ENCODE results near the gene UGT1A5. TPM values are rescaled to one million over a fixed set of nuclear protein-coding genes. Genes with fewer than 3 reads are reported as not detected.

The UGT1A5 gene
- total RNA-seq, 8 experiments from 2014 or later, result 0.09 to 1.4 (median 0.47) TPM; not detected in 5

DNA sequence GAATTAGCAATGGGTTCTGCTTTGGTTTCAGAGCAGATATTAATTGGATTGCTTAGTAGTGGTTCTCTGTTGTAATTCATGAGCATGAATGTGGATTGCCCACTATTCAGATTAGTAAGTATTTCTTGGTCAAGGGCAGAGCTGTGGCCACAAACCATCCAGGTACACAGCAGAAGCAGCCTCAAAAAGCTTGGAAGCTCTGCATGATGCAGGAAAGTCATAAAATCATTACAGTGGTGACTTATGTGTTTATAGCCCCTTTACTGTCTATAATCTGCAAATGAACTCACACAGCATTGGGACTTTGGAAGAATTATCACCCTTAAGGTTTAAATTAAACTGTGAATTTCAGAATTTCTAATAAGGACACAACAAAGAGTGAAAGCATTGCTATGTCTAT lies 45.4 kb downstream of the UGT1A5 start:
- H3K27ac ChIP-seq, result no peak overlapping the region
- H3K4me1 ChIP-seq (replicated peaks in 1 of 2), result no peaks in the 10 kb centered on the region
- no peak for ATAC-seq (replicated peaks in 6 of 8)
- no peak overlapping the region for H3K4me3 ChIP-seq
- in situ Hi-C loops (cut with MboI; ENCODE audit: low pct_unique_long_range_greater_than_20kb in 2 of 9, low sequenced_read_pairs in 9 of 9, unreplicated experiment in 9 of 9), result no loop called here

DNA sequence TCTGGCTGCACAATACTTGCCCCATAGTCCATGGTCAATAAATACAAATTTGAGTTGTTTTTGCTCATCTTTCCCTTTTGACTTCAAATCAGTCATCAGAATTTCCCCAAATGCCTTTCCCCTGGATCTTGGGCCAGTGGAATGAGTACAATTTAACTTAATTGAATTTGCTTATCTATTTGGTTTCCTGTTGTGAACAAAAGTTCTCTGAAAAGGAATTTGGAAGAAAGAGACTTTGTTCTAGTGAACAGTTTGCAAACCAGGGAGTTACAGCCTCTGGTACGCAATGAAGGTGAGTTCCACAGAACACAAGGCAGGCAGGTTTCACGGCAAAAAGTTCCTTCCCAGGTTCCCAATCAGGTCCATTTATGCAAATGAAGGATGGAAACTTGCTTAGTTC lies 46.1 kb downstream of the UGT1A5 start:
- H3K4me1 ChIP-seq (replicated peaks in 1 of 2), result no peaks in the 10 kb centered on the region
- ATAC-seq (replicated peaks in 6 of 8), result no peak
- no peak overlapping the region for H3K4me3 ChIP-seq
- in situ Hi-C loops (cut with MboI; ENCODE audit: low pct_unique_long_range_greater_than_20kb in 2 of 9, low sequenced_read_pairs in 9 of 9, unreplicated experiment in 9 of 9), result no loop called here
- no peak overlapping the region for H3K27ac ChIP-seq
- 83 to 100% (median 90%) methylated on average over 1 to 2 of the region's 2 CpGs; no CpG with 5 or more reads in 1 of the 10 experiments for WGBS, 10 experiments

DNA sequence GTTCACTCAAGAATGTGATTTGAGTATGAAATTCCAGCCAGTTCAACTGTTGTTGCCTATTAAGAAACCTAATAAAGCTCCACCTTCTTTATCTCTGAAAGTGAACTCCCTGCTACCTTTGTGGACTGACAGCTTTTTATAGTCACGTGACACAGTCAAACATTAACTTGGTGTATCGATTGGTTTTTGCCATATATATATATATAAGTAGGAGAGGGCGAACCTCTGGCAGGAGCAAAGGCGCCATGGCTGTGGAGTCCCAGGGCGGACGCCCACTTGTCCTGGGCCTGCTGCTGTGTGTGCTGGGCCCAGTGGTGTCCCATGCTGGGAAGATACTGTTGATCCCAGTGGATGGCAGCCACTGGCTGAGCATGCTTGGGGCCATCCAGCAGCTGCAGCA lies 47.3 kb downstream of the UGT1A5 start, which contains the start of gene UGT1A1:
Gene UGT1A1, plus strand, starts transcription at position 228 of the 400 bp plus-strand sequence. Its CDS starts 18 bp downstream, at position 246.
- 40 to 100% (median 81%) methylated on average over 1 to 6 of the region's 6 CpGs; no CpG with 5 or more reads in 2 of the 10 experiments for WGBS, 10 experiments
- in situ Hi-C loops (cut with MboI; ENCODE audit: low pct_unique_long_range_greater_than_20kb in 2 of 9, low sequenced_read_pairs in 9 of 9, unreplicated experiment in 9 of 9), result no loop called here
- Histone ChIP-seq H3K4me3 (no peak within 1 kb of the TSS), H3K27ac (no peak within 1 kb of the TSS), H3K4me1 (replicated peaks in 1 of 2) (no peaks in the 10 kb centered on the region)
- ATAC-seq (replicated peaks in 6 of 8), result no peak

DNA sequence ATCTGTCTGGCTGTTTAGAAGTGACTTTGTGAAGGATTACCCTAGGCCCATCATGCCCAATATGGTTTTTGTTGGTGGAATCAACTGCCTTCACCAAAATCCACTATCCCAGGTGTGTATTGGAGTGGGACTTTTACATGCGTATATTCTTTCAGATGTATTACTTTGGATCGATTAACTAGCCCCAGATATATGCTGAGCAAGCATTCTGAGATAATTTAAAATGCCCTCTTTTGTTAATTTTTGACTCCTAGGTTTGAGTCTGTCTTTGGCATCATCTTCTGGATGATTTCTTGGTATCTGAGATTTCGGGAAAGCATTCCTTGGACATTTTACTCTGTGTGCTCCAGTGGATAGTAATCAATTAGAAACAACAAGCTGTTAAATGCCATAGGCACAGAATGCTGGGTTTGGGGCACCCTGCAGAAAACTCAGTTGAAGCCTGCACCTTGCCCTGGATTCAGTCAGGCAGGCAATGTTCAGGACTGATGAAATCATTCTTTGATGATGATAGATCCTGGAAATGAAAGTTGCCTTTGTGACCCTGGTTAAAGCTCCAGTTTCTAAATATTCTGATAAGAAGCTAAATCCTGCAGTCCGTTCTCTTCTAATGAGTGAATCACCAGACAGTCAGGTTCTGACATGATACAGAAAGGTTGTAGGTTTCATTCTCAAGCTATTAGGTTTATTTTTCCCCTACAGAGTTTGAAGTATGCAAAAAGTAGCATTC lies 48.5 kb downstream of the UGT1A5 start:
- 50 to 100% (median 89%) methylated on average over 1 to 4 of the region's 4 CpGs; no CpG with 5 or more reads in 2 of the 10 experiments for WGBS, 10 experiments
- Histone ChIP-seq H3K4me1 (replicated peaks in 1 of 2) (no peaks in the 10 kb centered on the region), H3K27ac (no peak overlapping the region), H3K4me3 (no peak overlapping the region)
- in situ Hi-C loops (cut with MboI; ENCODE audit: low pct_unique_long_range_greater_than_20kb in 2 of 9, low sequenced_read_pairs in 9 of 9, unreplicated experiment in 9 of 9), result no loop called here
- no peak for ATAC-seq (replicated peaks in 6 of 8)

DNA sequence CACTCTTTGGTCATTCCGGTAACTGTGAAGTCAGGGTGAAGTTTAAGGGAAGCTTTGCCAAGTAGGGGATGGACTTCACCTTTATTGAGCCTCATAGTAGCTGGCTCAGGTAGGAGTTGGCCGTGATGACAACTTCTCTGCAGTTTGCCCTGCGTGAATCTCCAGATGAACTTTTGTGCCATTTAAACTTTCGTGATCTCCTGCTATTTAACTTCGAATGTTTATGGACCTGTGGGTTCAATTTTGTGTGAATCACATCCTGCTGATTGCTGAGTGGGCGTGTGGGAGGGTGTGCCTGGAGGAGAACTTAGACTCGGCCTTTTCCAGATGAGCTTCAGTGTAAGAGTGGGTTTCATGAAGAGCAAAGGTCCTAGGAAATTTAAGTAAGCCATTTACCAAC lies 51.6 kb downstream of the UGT1A5 start:
- peaks cover 3% of the 10 kb centered on the region in 2 donors for H3K4me1 ChIP-seq (replicated peaks in 1 of 2)
- peak in 2 of 8 experiments; percentile 61 to 62 for ATAC-seq (replicated peaks in 6 of 8)
- no peak overlapping the region for H3K27ac ChIP-seq
- no peak overlapping the region for H3K4me3 ChIP-seq
- in situ Hi-C loops (cut with MboI; ENCODE audit: low pct_unique_long_range_greater_than_20kb in 2 of 9, low sequenced_read_pairs in 9 of 9, unreplicated experiment in 9 of 9), result no loop called here
- WGBS, 10 experiments, result 20 to 100% (median 63%) methylated on average over 1 to 5 of the region's 7 CpGs; no CpG with 5 or more reads in 3 of the 10 experiments

DNA sequence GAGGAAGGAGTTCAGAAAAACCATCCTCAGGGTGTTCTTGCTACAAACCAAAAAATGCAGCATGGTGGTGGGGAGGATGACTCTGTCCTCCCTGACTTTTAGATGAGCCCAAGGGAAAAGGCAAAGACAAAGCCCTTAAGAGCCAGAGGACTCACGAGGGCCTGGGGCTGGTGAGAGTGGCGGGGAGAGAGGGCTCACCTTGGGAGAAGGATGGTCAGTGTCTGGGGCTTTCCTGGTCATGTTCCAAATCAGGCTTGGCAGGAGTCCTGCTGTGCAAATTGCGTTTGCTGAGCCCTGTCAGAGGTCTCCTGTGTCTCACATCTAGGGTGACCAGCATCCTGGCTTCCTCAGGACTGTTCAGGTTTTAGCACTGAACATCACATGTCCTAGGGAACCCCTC lies 52.1 kb downstream of the UGT1A5 start:
- WGBS, 10 experiments, result 43 to 83% (median 80%) methylated on average over 2 to 3 of the region's 3 CpGs; no CpG with 5 or more reads in 5 of the 10 experiments

DNA sequence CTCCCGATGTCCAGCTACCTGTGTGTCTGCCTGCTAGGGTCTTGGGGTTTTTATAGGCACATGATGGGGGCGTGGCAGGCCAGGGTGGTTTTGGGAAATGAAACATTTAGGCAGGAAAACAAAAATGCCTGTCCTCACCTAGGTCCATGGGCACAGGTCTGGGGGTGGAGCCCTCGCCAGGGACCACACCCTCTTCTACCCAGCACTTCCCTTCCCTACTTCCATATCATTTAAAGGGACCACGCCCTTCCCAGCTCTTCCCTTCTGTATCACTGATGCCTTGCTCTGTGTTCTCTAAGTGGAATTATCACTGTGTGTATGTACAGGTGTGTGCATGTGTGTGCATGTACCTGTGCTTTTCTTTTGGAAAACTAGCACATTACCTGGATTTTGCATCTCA lies 53.7 kb downstream of the UGT1A5 start:
- in situ Hi-C loops (cut with MboI; ENCODE audit: low pct_unique_long_range_greater_than_20kb in 2 of 9, low sequenced_read_pairs in 9 of 9, unreplicated experiment in 9 of 9), result no loop called here
- 9 to 80% (median 10%) methylated on average over 1 to 2 of the region's 4 CpGs; no CpG with 5 or more reads in 7 of the 10 experiments for WGBS, 10 experiments
- peak in 2 of 8 experiments; percentile 20 to 25 for ATAC-seq (replicated peaks in 6 of 8)
- Histone ChIP-seq H3K4me1 (replicated peaks in 1 of 2) (peaks cover 3% of the 10 kb centered on the region in 2 donors), H3K27ac (no peak overlapping the region), H3K4me3 (no peak overlapping the region)

More for the DNA sequence above, 52.1 kb downstream of the UGT1A5 start:
- no peak for ATAC-seq (replicated peaks in 6 of 8)
- in situ Hi-C loops (cut with MboI; ENCODE audit: low pct_unique_long_range_greater_than_20kb in 2 of 9, low sequenced_read_pairs in 9 of 9, unreplicated experiment in 9 of 9), result no loop called here
- Histone ChIP-seq H3K4me3 (no peak overlapping the region), H3K4me1 (replicated peaks in 1 of 2) (peaks cover 3% of the 10 kb centered on the region in 2 donors), H3K27ac (no peak overlapping the region)

DNA sequence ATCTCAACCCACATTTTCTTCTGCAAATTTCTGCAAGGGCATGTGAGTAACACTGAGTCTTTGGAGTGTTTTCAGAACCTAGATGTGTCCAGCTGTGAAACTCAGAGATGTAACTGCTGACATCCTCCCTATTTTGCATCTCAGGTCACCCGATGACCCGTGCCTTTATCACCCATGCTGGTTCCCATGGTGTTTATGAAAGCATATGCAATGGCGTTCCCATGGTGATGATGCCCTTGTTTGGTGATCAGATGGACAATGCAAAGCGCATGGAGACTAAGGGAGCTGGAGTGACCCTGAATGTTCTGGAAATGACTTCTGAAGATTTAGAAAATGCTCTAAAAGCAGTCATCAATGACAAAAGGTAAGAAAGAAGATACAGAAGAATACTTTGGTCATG lies 55.4 kb downstream of the UGT1A5 start:
- peak in 1 of 8 experiments; percentile 48 for ATAC-seq (replicated peaks in 6 of 8)
- Histone ChIP-seq H3K4me1 (replicated peaks in 1 of 2) (peaks cover 3% of the 10 kb centered on the region in 2 donors), H3K27ac (no peak overlapping the region)

DNA sequence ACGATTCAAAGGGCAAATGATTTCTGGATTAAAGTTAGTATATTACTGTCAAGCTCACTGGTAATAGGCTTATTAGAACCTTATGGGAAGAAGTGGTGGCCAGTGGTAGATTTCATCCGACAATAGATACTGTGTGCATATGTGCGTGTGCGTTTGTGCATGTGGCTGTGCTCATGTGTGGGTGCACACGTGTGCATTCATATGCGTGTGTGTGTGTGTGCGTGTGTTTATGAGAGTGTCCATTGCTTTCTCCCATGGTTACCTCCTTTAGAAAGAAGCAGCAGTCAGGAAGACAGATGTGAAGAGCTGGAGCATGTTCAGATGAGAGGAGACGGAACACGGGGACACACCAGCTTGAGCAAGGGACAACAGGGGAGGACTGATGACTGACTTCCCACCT lies 56.6 kb downstream of the UGT1A5 start:
- ATAC-seq (replicated peaks in 6 of 8), result no peak
- Histone ChIP-seq H3K27ac (no peak overlapping the region), H3K4me3 (no peak overlapping the region), H3K4me1 (replicated peaks in 1 of 2) (peaks cover 3% of the 10 kb centered on the region in 2 donors)
- in situ Hi-C loops (cut with MboI; ENCODE audit: low pct_unique_long_range_greater_than_20kb in 2 of 9, low sequenced_read_pairs in 9 of 9, unreplicated experiment in 9 of 9), result no loop called here
- 8 to 100% (median 92%) methylated on average over 1 to 7 of the region's 9 CpGs for WGBS, 10 experiments

More for the DNA sequence above, 55.4 kb downstream of the UGT1A5 start:
- in situ Hi-C loops (cut with MboI; ENCODE audit: low pct_unique_long_range_greater_than_20kb in 2 of 9, low sequenced_read_pairs in 9 of 9, unreplicated experiment in 9 of 9), result no loop called here
- H3K4me3 ChIP-seq, result no peak overlapping the region
- WGBS, 10 experiments, result 10 to 100% (median 47%) methylated on average over 1 to 4 of the region's 4 CpGs; no CpG with 5 or more reads in 2 of the 10 experiments

DNA sequence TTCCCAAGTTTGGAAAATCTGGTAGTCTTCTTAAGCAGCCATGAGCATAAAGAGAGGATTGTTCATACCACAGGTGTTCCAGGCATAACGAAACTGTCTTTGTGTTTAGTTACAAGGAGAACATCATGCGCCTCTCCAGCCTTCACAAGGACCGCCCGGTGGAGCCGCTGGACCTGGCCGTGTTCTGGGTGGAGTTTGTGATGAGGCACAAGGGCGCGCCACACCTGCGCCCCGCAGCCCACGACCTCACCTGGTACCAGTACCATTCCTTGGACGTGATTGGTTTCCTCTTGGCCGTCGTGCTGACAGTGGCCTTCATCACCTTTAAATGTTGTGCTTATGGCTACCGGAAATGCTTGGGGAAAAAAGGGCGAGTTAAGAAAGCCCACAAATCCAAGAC lies 59.4 kb downstream of the UGT1A5 start:
- H3K27ac ChIP-seq, result no peak overlapping the region
- H3K4me1 ChIP-seq (replicated peaks in 1 of 2), result peaks cover 3% of the 10 kb centered on the region in 2 donors
- no peak for ATAC-seq (replicated peaks in 6 of 8)
- 64 to 96% (median 75%) methylated on average over 2 to 15 of the region's 16 CpGs; no CpG with 5 or more reads in 1 of the 10 experiments for WGBS, 10 experiments
- in situ Hi-C loops (cut with MboI; ENCODE audit: low pct_unique_long_range_greater_than_20kb in 2 of 9, low sequenced_read_pairs in 9 of 9, unreplicated experiment in 9 of 9), result no loop called here
- H3K4me3 ChIP-seq, result no peak overlapping the region

DNA sequence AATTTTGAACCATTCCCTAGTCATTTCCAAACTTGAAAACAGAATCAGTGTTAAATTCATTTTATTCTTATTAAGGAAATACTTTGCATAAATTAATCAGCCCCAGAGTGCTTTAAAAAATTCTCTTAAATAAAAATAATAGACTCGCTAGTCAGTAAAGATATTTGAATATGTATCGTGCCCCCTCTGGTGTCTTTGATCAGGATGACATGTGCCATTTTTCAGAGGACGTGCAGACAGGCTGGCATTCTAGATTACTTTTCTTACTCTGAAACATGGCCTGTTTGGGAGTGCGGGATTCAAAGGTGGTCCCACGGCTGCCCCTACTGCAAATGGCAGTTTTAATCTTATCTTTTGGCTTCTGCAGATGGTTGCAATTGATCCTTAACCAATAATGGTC lies 59.9 kb downstream of the UGT1A5 start:
- ATAC-seq (replicated peaks in 6 of 8), result no peak
- Histone ChIP-seq H3K27ac (no peak overlapping the region), H3K4me3 (no peak overlapping the region), H3K4me1 (replicated peaks in 1 of 2) (peaks cover 3% of the 10 kb centered on the region in 2 donors)
- in situ Hi-C loops (cut with MboI; ENCODE audit: low pct_unique_long_range_greater_than_20kb in 2 of 9, low sequenced_read_pairs in 9 of 9, unreplicated experiment in 9 of 9), result no loop called here
- 52 to 100% (median 71%) methylated on average over 2 to 5 of the region's 5 CpGs; no CpG with 5 or more reads in 4 of the 10 experiments for WGBS, 10 experiments

DNA sequence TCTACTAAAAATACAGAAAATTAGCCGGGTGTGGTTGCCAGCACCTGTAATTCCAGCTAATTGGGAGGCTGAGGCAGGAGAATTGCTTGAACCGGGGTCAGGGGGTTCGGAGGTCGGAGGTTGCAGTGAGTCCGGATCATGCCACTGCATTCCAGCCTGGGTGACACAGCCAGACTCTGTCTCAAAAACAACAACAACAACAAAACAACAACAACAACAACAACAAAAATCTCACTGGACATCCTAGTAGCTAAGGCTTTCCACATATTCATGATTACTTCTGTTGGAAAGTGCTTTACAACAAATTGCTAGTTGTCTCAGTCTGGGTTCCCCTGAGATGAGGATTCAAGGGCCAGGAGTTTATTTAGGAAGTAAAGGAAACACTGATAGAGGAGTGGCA lies 61.1 kb downstream of the UGT1A5 start:
- H3K27ac ChIP-seq, result no peak overlapping the region
- in situ Hi-C loops (cut with MboI; ENCODE audit: low pct_unique_long_range_greater_than_20kb in 2 of 9, low sequenced_read_pairs in 9 of 9, unreplicated experiment in 9 of 9), result no loop called here
- 83 to 100% methylated on average over 1 of the region's 5 CpGs; no CpG with 5 or more reads in 8 of the 10 experiments for WGBS, 10 experiments
- ATAC-seq (replicated peaks in 6 of 8), result no peak
- no peaks in the 10 kb centered on the region for H3K4me1 ChIP-seq (replicated peaks in 1 of 2)
- no peak overlapping the region for H3K4me3 ChIP-seq

DNA sequence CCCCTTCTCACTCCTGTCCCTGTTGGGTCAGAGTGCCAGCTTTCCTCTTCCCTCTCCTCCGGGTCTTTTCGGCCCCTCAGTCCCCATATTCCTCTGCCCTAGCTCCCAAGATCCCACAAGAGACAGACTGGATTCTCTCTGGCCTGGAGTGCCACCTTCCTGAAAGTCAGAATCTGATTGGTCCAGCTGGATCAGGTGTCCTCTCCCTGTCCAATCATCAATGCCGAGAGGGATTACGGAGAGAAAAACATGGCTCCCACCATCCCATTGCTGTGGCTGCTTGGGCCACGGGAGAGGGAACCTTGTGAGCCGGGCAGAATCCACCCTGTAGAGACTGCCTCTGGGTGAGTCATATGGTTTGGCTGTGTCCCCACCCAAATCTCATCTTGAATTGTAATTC lies 62.7 kb downstream of the UGT1A5 start:
- ATAC-seq (replicated peaks in 6 of 8), result peak in 2 of 8 experiments; percentile 26 to 32
- Histone ChIP-seq H3K27ac (no peak overlapping the region), H3K4me1 (replicated peaks in 1 of 2) (no peaks in the 10 kb centered on the region), H3K4me3 (no peak overlapping the region)
- WGBS, 10 experiments, result 31 to 100% (median 86%) methylated on average over 1 to 6 of the region's 6 CpGs; no CpG with 5 or more reads in 4 of the 10 experiments
- in situ Hi-C loops (cut with MboI; ENCODE audit: low pct_unique_long_range_greater_than_20kb in 2 of 9, low sequenced_read_pairs in 9 of 9, unreplicated experiment in 9 of 9), result no loop called here

DNA sequence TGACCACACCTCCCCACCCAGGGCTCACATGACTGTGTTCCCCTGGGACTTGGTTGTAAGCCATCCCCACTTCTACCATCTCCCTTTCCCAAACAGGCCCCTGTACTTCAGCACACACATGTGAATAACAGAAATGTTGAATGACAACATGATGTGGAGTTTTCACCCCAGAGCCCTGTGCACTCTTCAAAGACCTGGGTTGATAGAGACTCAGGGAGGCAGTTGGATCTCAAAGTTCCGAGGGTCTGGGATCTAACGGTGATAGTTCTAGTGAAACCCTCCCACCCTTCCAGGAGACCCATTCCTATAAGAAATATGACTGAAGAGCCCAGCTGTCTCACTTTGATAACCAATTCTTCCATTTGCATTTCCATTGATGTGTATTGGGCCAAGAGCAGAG lies 65.3 kb downstream of the UGT1A5 start, which contains the start of gene MROH2A:
Gene MROH2A, plus strand, starts transcription at position 301 of the 400 bp plus-strand sequence. CDS start 1,029 bp downstream, outside the sequence.
- H3K4me3 ChIP-seq, result no peak within 1 kb of the TSS
- no peak for ATAC-seq (replicated peaks in 6 of 8)
- H3K4me1 ChIP-seq (replicated peaks in 1 of 2), result no peaks in the 10 kb centered on the region
- H3K27ac ChIP-seq, result no peak within 1 kb of the TSS
- in situ Hi-C loops (cut with MboI; ENCODE audit: low pct_unique_long_range_greater_than_20kb in 2 of 9, low sequenced_read_pairs in 9 of 9, unreplicated experiment in 9 of 9), result no loop called here
- WGBS, 10 experiments, result 17 to 75% (median 67%) methylated on average over 1 to 2 of the region's 2 CpGs; no CpG with 5 or more reads in 5 of the 10 experiments

Data from motor neuron (in vitro differentiated cells).